ENCODE measurements around the gene SPP2. TPM values are rescaled to one million over a fixed set of nuclear protein-coding genes. Genes with fewer than 3 reads are reported as not detected.

Gene SPP2
- 75.5 and 78.5 TPM in 2 replicates for total RNA-seq
- 26.1 and 71.4 TPM in 2 replicates for polyA plus RNA-seq

DNA sequence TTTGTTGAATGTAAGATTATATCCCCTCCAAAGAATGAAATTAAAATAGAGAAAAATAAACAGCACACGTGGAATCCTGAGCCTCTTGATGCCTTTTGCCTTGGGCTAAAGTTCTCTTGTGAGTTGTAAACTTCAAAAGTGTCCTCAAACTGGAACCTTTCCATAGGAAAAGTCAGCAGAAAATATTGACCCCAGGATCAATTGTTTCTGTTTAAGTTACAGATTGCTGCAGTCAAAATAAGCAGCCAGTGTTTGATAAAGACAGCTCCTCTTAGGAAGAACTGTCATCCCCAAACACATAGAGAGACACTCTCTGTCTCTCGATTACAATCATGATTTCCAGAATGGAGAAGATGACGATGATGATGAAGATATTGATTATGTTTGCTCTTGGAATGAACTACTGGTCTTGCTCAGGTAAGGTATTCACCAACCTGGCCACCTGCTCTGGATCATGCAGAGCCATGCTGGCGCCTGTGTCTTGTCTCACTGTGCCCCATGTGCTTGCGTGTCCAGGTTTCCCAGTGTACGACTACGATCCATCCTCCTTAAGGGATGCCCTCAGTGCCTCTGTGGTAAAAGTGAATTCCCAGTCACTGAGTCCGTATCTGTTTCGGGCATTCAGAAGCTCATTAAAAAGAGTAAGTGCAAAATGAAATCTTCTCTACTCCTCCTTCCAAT lies at the start of gene SPP2:
Gene SPP2 (plus strand): TSS at position 248 of the 681 bp plus-strand sequence. CDS start 85 bp downstream, at position 333.
- Histone ChIP-seq H2AFZ (no peak within 1 kb of the TSS), H3K27ac (no peak within 1 kb of the TSS), H3K4me2 (no peak within 1 kb of the TSS), H4K20me1 (ENCODE audit: insufficient read depth, poor library complexity, severe bottlenecking) (no peaks in the 10 kb centered on the region), H3K27me3 (peaks cover 10% of the 10 kb centered on the region), H3K9me2 (replicated peaks; ENCODE audit: insufficient read depth) (no peaks in the 10 kb centered on the region), H3K4me3 (no peak within 1 kb of the TSS), H3K36me3 (replicated peaks; ENCODE audit: insufficient read depth, low read depth) (no peaks in the 10 kb centered on the region), H3K9me3 (ENCODE audit: low read depth) (no peaks in the 10 kb centered on the region), H3K79me2 (no peaks in the 10 kb centered on the region), H3K4me1 (ENCODE audit: insufficient read depth) (no peaks in the 10 kb centered on the region)
- no peak for DNase-seq (ENCODE audit: low spot score)
- TF ChIP-seq, protein P1, sequence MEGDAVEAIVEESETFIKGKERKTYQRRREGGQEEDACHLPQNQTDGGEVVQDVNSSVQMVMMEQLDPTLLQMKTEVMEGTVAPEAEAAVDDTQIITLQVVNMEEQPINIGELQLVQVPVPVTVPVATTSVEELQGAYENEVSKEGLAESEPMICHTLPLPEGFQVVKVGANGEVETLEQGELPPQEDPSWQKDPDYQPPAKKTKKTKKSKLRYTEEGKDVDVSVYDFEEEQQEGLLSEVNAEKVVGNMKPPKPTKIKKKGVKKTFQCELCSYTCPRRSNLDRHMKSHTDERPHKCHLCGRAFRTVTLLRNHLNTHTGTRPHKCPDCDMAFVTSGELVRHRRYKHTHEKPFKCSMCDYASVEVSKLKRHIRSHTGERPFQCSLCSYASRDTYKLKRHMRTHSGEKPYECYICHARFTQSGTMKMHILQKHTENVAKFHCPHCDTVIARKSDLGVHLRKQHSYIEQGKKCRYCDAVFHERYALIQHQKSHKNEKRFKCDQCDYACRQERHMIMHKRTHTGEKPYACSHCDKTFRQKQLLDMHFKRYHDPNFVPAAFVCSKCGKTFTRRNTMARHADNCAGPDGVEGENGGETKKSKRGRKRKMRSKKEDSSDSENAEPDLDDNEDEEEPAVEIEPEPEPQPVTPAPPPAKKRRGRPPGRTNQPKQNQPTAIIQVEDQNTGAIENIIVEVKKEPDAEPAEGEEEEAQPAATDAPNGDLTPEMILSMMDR (IDR thresholded peaks at IDR 0.05; ENCODE audit: poor library complexity) = no peak
- TF ChIP-seq EZH2 (IDR thresholded peaks at IDR 0.05; ENCODE audit: borderline replicate concordance) (no peak), EZH2phosphoT487 (IDR thresholded peaks at IDR 0.05; ENCODE audit: low read depth, severe bottlenecking, unreplicated experiment) (no peak)
- 84% methylated on average over 9 of the region's 9 CpGs for WGBS (ENCODE audit: low lambda C conversion rate, missing lambda C conversion rate)

DNA sequence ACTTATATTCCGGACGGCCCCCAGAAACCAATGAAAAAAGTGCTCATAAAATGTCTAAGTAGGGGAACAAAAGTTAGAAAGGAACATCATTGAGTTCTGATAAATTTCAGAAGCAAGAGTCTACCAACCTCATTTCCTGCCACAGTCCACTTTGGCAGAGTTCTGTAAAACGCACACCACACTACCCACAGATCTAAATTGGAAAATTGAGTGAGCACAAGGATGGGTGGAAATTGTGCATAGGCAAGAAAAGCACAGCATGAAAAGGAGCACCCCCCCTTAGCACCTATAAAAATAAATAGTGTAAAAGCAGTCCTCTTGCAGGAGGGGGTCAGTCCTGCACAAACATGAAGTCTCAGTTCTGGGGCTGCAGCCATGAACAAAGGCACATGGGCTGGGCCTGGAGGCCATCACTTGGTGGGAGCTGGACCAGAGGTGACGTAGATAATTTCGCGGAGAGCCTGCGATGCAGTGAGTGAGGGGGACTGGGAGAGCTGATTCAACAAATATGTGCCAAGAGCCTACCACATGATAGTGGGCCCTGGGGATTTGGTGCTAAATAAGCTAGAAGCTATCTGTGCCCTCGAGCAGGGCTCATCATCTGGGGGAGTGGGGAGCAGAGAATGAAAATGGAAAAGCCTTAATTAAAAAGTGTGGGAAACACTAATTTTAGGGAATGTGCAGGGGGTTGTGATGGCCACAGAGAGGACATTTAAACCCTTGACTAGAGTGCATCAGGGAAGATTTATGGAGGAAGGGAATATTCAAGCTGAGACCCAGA lies 48.9 kb upstream of the SPP2 start:
- no peaks in the 10 kb centered on the region for H3K36me3 ChIP-seq (replicated peaks; ENCODE audit: insufficient read depth, low read depth)
- DNase-seq (ENCODE audit: low spot score) = no peak
- no peak overlapping the region for H3K27ac ChIP-seq
- no peaks in the 10 kb centered on the region for H3K79me2 ChIP-seq
- no peaks in the 10 kb centered on the region for H3K4me1 ChIP-seq (ENCODE audit: insufficient read depth)
- WGBS (ENCODE audit: low lambda C conversion rate, missing lambda C conversion rate) = 93% methylated on average over 8 of the region's 8 CpGs
- H3K4me3 ChIP-seq = no peak overlapping the region
- H3K9me3 ChIP-seq (ENCODE audit: low read depth) = no peaks in the 10 kb centered on the region
- no peaks in the 10 kb centered on the region for H3K9me2 ChIP-seq (replicated peaks; ENCODE audit: insufficient read depth)
- H2AFZ ChIP-seq = no peak overlapping the region
- no peaks in the 10 kb centered on the region for H4K20me1 ChIP-seq (ENCODE audit: insufficient read depth, poor library complexity, severe bottlenecking)
- TF ChIP-seq, protein P1 (IDR thresholded peaks at IDR 0.05; ENCODE audit: poor library complexity) = no peak
- TF ChIP-seq EZH2phosphoT487 (IDR thresholded peaks at IDR 0.05; ENCODE audit: low read depth, severe bottlenecking, unreplicated experiment) (no peak), EZH2 (IDR thresholded peaks at IDR 0.05; ENCODE audit: borderline replicate concordance) (no peak)
- no peak overlapping the region for H3K4me2 ChIP-seq
- peaks cover 12% of the 10 kb centered on the region for H3K27me3 ChIP-seq

DNA sequence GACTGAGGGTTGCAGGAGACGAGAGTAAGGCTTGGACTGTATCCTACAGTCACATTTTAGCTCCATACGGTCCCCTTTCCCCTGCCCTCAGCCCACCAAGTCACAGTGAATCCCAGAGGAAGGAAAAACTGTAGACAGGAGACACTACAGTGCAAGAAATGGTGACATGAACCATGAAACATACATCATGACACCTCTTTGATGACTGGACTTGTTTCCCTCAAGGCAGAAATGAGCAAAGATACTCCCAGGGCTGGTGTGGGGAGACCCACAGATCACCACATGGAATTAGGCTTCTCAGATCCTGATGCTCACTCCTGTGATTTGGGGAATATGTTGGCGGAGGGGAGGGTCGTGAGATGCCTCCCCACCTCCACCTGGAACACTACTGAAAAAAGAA lies 48.2 kb upstream of the SPP2 start:
- H3K27me3 ChIP-seq = peaks cover 15% of the 10 kb centered on the region
- no peaks in the 10 kb centered on the region for H3K4me1 ChIP-seq (ENCODE audit: insufficient read depth)
- no peaks in the 10 kb centered on the region for H3K36me3 ChIP-seq (replicated peaks; ENCODE audit: insufficient read depth, low read depth)
- no peaks in the 10 kb centered on the region for H3K9me3 ChIP-seq (ENCODE audit: low read depth)
- H3K79me2 ChIP-seq = no peaks in the 10 kb centered on the region
- no peak overlapping the region for H3K4me2 ChIP-seq
- DNase-seq (ENCODE audit: low spot score) = no peak
- no peak for TF ChIP-seq EZH2phosphoT487 (IDR thresholded peaks at IDR 0.05; ENCODE audit: low read depth, severe bottlenecking, unreplicated experiment)
- TF ChIP-seq EZH2 (IDR thresholded peaks at IDR 0.05; ENCODE audit: borderline replicate concordance) = no peak
- TF ChIP-seq, protein P1 (IDR thresholded peaks at IDR 0.05; ENCODE audit: poor library complexity) = no peak
- H2AFZ ChIP-seq = no peak overlapping the region
- WGBS (ENCODE audit: low lambda C conversion rate, missing lambda C conversion rate) = 85% methylated on average over 4 of the region's 4 CpGs
- H4K20me1 ChIP-seq (ENCODE audit: insufficient read depth, poor library complexity, severe bottlenecking) = no peaks in the 10 kb centered on the region
- no peak overlapping the region for H3K27ac ChIP-seq
- H3K4me3 ChIP-seq = no peak overlapping the region
- H3K9me2 ChIP-seq (replicated peaks; ENCODE audit: insufficient read depth) = no peaks in the 10 kb centered on the region
